ENCODE results near the gene SMTN.

DNA sequence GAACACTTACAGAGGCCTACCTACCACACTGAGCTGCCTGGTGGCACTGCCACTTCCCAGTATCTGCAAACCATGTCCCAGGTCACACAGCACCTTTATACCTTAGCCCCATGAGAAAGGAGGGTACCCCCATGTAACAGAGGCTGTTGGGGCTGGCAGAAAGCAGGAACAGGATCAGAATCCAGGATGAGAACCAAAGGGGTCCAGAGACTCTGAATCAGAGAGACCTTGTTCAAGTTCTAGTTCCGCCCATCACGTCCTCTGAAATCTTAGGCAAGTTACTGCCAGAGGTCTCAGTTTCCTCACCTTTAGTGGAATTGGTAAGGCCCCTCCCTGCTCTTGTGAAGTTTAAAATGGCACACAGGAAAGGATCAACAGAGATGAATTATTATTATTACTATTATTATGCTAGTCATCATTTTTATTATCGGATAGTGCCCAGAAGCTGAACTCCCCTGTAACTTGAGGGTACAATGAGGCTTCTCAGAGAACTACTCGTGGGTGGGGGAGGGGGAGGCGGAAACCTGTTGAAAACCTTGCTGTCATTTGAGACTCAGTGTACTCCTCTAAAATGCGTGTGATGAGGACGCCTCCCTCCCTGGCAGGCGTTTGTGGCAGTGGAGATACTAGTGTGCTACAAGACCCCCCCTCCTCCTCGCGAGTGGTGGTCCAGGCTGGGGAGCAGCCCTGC, 17.0 kb downstream of the SMTN start:
- TF ChIP-seq CTCF (IDR thresholded peaks at IDR 0.05) = no peak
- no peak for TF ChIP-seq POLR2A (IDR thresholded peaks at IDR 0.05)

Data from testis (tissue), 2 donors.